Gastroesophageal sphincter (tissue), 4 donors: ENCODE data around the gene NUDT12. TPM values are rescaled to one million over a fixed set of nuclear protein-coding genes. Genes with fewer than 3 reads are reported as not detected.

Source experiments
- ATAC-seq: fragments of 150-250 bp; one replicate; pipeline ENCODE4 v1.9.1; 2016; ENCODE audit warnings: mild to moderate bottlenecking, moderate library complexity
- H3K27ac ChIP-seq, 4 donors: fragments of 200-600 bp; sonication (generic) in 3 of 4; 1 replicate in 3 of 4; 2 replicates in 1 of 4; pipeline ENCODE4 v1.5.1; 2016 to 2019
- H3K27me3 ChIP-seq: fragments of 200-600 bp; sonication (generic); one replicate; pipeline ENCODE4 v1.5.1; 2019
- H3K36me3 ChIP-seq, 2 donors: fragments of 200-600 bp; sonication (generic); one replicate each; pipeline ENCODE4 v1.5.1; 2019; ENCODE audit warnings: control low read depth in 1 of 2
- H3K4me1 ChIP-seq, 3 donors: fragments of 200-600 bp; sonication (generic); 1 replicate in 2 of 3; 2 replicates in 1 of 3; pipeline ENCODE4 v1.5.1; 2016 to 2019; ENCODE audit warnings: control low read depth in 2 of 3
- H3K4me3 ChIP-seq, 2 donors: fragments of 200-600 bp; sonication (generic); one replicate each; pipeline ENCODE4 v1.5.1; 2019; ENCODE audit warnings: mild to moderate bottlenecking in 1 of 2, moderate library complexity in 1 of 2
- H3K9me3 ChIP-seq, 3 donors: fragments of 200-600 bp; sonication (generic); one replicate each; pipeline ENCODE4 v1.5.1; 2017 to 2019; ENCODE audit warnings: control low read depth in 2 of 3
- CTCF ChIP-seq, 4 experiments: fragments of 200-600 bp in 2 of 4; fragments of 450-650 bp in 2 of 4; sonication (generic) in 1 of 4; IDR thresholded peaks; one replicate each; pipeline ENCODE4 v1.5.1; 2017 to 2019; ENCODE audit warnings: antibody characterized with exemption in 4 of 4, mild to moderate bottlenecking in 2 of 4, moderate library complexity in 2 of 4
- EP300 ChIP-seq: sonication (generic); formaldehyde crosslinking; IDR thresholded peaks from one replicate; pipeline ENCODE4 v1.6.1; 2017; ENCODE audit warnings: antibody characterized with exemption, mild to moderate bottlenecking
- POLR2A ChIP-seq, 2 donors: fragments of 450-650 bp; IDR thresholded peaks; one replicate each; pipeline ENCODE4 v1.6.1; 2017; ENCODE audit warnings: antibody characterized with exemption in 2 of 2, mild to moderate bottlenecking in 2 of 2, moderate library complexity in 1 of 2
- POLR2AphosphoS5 ChIP-seq: sonication (generic); formaldehyde crosslinking; IDR thresholded peaks from one replicate; pipeline ENCODE4 v1.6.1; 2017; ENCODE audit warnings: antibody characterized with exemption
- WGBS, 2 donors: methylation state at CpG; one replicate each; pipeline ENCODE4 v1.1.5; 2018; ENCODE audit warnings: low coverage in 1 of 2; 5-methylcytosine and 5-hydroxymethylcytosine counted together
- total RNA-seq, 4 donors: library from RNA; depleted of rRNA; stranded (reverse); fragments of >200 nt; gene quantifications; one replicate each; pipeline ENCODE4 v1.1.0, GENCODE V29; 2016

NUDT12 gene
- total RNA-seq, 4 donors from 2014 or later: 6.2 to 20.7 (median 9.9) TPM

GRCh38 chr5:103532086-103532734 is 30.4 kb downstream of the NUDT12 start:
- TF ChIP-seq POLR2AphosphoS5 (no peak), POLR2A (IDR thresholded peaks at IDR 0.05) (no peak), CTCF (IDR thresholded peaks at IDR 0.05) (no peak), EP300 (no peak)
- no peak overlapping the region for H3K27ac ChIP-seq
- H3K36me3 ChIP-seq: no peaks in the 10 kb centered on the region
- no peak overlapping the region for H3K4me3 ChIP-seq
- ATAC-seq: no peak
- H3K4me1 ChIP-seq: no peaks in the 10 kb centered on the region
- WGBS, 2 donors: 71 to 77% methylated on average over 2 of the region's 2 CpGs
- H3K9me3 ChIP-seq: no peaks in the 10 kb centered on the region
- no peaks in the 10 kb centered on the region for H3K27me3 ChIP-seq

GRCh38 chr5:103526164-103526915 is 36.2 kb downstream of the NUDT12 start:
- Histone ChIP-seq H3K36me3 (no peaks in the 10 kb centered on the region), H3K27me3 (no peaks in the 10 kb centered on the region), H3K4me3 (no peak overlapping the region), H3K9me3 (no peaks in the 10 kb centered on the region), H3K27ac (no peak overlapping the region), H3K4me1 (no peaks in the 10 kb centered on the region)
- no peak for ATAC-seq
- WGBS, 2 donors: 46 to 64% methylated on average over 4 to 6 of the region's 6 CpGs
- TF ChIP-seq CTCF (IDR thresholded peaks at IDR 0.05): no peak
- TF ChIP-seq POLR2AphosphoS5: no peak
- TF ChIP-seq POLR2A (IDR thresholded peaks at IDR 0.05): no peak
- TF ChIP-seq EP300: no peak

- Histone ChIP-seq H3K27ac (no peak overlapping the region), H3K9me3 (no peaks in the 10 kb centered on the region), H3K36me3 (no peaks in the 10 kb centered on the region), H3K4me3 (no peak overlapping the region), H3K4me1 (no peaks in the 10 kb centered on the region), H3K27me3 (no peaks in the 10 kb centered on the region)
- 23 to 38% methylated on average over 1 of the region's 1 CpG for WGBS, 2 donors
- no peak for ATAC-seq
- no peak for TF ChIP-seq POLR2A (IDR thresholded peaks at IDR 0.05)
- no peak for TF ChIP-seq POLR2AphosphoS5
- TF ChIP-seq EP300: no peak
- no peak for TF ChIP-seq CTCF (IDR thresholded peaks at IDR 0.05)
These were observed 37.2 kb downstream of the NUDT12 start for GRCh38 chr5:103525361-103525760.

- Histone ChIP-seq H3K36me3 (no peaks in the 10 kb centered on the region), H3K4me3 (no peak overlapping the region), H3K4me1 (no peaks in the 10 kb centered on the region), H3K27ac (no peak overlapping the region), H3K9me3 (no peaks in the 10 kb centered on the region), H3K27me3 (no peaks in the 10 kb centered on the region)
- TF ChIP-seq POLR2AphosphoS5 (no peak), POLR2A (IDR thresholded peaks at IDR 0.05) (no peak), EP300 (no peak), CTCF (IDR thresholded peaks at IDR 0.05) (no peak)
- 94 to 97% methylated on average over 3 of the region's 3 CpGs for WGBS, 2 donors
- no peak for ATAC-seq
These were observed 39.3 kb downstream of the NUDT12 start for GRCh38 chr5:103523319-103523718.

GRCh38 chr5:103522586-103522985 is 40.0 kb downstream of the NUDT12 start:
- TF ChIP-seq POLR2A (IDR thresholded peaks at IDR 0.05) (no peak), EP300 (no peak), POLR2AphosphoS5 (no peak), CTCF (IDR thresholded peaks at IDR 0.05) (no peak)
- ATAC-seq: no peak
- H3K27ac ChIP-seq: no peak overlapping the region
- no peaks in the 10 kb centered on the region for H3K27me3 ChIP-seq
- H3K4me1 ChIP-seq: no peaks in the 10 kb centered on the region
- 63 to 79% methylated on average over 5 of the region's 5 CpGs for WGBS, 2 donors
- no peaks in the 10 kb centered on the region for H3K36me3 ChIP-seq
- H3K9me3 ChIP-seq: no peaks in the 10 kb centered on the region
- H3K4me3 ChIP-seq: no peak overlapping the region
